ENCODE data around the gene ITGB5.

ITGB5 gene

DNA sequence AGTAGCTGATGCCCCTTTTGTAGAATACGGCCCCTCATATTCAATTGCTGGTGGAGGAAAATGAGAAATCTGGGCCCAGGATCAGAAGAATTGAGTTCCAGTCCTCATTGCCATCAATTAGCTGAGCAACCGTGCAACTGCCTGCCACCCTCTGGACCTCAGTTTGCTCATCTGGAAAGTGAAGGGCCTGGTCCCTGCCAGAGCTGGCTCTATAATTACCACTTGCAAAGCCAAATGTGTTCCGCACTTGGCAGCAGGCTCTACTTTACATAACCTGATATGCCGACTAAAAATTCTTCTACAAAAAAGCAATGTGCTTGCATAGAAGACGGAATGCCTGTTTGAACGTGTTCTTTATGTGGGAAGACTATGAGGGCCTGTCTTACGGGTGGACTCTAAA, 8.6 kb upstream of the ITGB5 start:
- no peak for DNase-seq (ENCODE audit: low read depth in 2 of 2, low spot score in 1 of 2)

DNA sequence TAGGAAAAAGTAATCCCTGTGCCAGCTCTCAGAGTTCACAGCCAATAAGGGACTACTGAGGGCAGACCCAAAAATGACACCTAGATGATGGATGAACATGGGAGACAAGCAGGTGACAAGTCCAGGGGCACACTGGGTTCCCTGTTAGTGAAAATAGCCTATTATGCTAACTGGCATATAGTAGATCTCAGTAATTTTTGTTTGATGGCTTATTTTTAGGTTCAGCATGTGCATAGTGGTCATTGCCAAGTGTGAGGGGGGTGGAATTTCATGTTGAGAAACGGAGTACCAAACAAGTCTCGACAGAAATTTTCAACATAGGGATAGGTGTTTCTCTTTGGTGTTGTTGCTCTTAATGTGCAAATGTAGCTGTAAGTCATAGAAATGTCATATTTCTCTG, 6.4 kb upstream of the ITGB5 start:
- no peak for DNase-seq (ENCODE audit: low read depth in 2 of 2, low spot score in 1 of 2)

DNA sequence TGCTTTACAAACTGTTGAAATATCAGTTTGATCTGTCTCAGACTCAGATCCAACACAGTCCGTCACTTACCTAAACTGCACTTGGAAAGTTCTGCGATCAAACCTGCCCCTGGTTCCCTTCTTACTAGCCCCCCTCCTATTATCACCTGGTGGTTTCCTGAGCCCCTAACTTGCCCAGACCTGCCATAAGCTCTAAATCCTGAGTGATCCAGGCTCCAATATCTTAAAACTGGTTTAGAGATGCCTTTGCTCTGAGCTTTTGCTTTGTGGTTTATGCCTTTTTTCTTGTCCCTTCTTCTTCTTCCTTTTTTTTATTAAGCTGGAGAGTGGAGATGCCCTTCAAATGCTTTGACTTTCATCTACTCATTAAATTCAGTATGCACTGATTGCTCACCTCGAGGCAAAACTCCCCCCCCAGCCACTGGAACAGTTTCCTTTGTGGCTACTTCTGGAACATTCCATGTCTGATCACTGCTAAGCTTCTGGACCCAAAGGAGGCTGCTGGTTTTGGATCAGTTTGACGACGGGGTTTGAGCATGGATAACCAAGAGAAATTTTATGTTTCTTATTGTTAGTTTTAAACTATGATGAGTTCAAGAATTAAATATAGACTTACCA, 3.5 kb upstream of the ITGB5 start:
- DNase-seq (ENCODE audit: low read depth in 2 of 2, low spot score in 1 of 2), result no peak

GRCh38 chr3:124888482-124889441, 1.6 kb upstream of the ITGB5 start:
- DNase-seq (ENCODE audit: low read depth in 2 of 2, low spot score in 1 of 2), result no peak

- DNase-seq (ENCODE audit: low read depth in 2 of 2, low spot score in 1 of 2), result no peak
Observed at GRCh38 chr3:124887932-124888298, 750 bp upstream of the ITGB5 start.

DNA sequence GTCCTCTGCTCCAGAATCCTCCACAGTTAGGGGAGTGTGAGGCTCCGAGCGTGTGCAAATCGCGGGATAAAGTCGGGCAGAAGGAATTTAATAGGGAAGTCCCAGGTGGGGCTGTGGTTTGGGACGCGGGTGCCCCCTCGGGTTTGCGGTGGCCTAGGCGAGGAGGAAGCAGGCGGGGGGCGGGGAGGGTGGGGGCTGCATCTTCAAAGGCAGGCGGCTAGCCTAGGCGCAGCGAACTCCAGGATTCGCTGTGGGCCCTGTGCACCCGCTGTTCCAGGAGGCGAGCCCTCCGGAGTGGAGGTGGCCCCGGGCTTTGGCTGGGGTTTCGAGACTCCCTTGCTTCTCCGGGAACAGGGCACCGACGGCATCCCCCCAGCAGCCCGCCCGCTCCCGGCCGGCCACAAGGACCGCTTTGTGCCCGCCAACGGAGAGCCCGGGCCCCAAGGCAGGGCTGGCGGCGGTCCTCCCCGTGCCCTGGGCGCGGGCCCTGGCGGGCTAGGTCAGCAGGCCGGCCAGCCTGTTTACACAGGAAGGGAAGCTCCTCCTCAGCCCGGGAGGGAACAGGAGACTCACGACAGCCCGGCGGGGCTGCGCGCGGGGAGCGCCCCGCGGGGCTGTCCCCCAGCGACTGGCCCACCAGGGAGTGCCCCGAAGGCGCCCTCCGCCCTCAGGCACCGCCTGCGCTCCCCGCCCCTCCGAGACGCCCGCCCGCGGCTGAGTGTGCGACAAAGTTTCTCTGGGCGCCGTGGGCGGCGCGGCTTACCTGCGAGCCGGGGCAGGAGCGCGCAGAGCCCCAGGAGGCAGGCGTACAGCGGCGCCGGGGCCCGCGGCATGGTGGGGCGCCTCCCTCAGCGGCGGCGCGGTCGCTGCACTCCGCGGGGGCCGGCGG, 753 bp downstream of the ITGB5 start:
- peak in 1 of 2 donors; percentile 14 for DNase-seq (ENCODE audit: low read depth in 2 of 2, low spot score in 1 of 2)

DNA sequence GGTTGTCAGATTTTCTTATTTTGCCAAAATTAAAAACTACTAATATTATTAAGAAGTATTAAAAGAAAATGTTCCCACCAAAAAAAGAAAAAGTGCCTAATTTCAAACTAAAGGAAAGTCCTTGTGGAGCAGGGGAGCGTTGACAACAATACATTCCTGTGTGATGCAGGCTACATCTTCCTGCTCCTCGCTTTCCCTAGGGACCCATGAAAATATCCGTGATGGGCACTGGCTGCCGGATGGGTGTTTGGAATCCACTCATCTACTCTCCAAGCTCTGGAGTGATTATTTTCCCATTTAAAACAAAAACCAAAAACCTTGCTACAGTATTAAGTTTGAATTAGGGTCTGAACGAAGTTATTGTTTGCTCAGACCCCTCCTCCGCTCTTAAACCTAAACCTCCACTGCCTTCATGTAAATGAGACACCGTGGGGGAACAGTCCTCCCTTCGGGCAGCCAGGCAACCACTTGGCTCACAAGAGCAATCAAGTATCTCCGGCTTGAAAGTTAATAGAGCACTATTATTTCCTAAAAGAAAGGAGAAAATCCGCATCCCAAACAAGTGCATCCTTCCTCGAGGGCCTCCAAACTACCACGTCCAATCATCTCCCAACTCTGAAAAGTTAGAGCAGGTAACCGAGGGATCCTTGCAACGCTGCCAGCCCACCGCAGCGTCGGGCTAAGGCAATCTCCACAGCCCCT, 1.5 kb downstream of the ITGB5 start:
- no peak for DNase-seq (ENCODE audit: low read depth in 2 of 2, low spot score in 1 of 2)

DNA sequence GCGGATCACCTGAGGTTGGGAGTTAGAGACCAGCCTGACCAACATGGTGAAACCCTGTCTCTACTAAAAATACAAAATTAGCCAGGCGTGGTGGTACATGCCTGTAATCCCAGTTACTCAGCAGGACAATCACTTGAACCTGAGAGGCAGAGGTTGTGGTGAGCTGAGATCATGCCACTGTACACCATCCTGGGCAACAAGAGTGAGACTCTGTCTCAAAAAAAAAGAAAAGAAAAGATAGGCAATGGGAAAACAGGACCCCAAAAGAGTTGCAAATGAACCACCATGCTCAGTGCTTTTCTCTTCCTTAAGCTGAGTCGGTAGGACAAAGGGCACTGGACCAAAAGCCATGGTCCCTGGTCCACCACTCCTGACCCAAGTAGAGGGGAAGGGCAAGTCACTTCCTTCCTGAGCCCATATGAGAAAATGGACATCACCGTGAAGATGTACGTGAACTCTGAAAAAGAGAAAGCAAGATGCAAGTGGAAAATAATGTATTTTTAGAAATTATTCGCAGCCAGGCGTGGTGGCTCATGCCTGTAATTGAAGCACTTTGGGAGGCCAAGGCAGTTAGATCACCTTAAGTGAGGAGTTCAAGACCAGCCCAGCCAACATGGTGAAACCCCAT, 2.6 kb downstream of the ITGB5 start:
- no peak for DNase-seq (ENCODE audit: low read depth in 2 of 2, low spot score in 1 of 2)

DNA sequence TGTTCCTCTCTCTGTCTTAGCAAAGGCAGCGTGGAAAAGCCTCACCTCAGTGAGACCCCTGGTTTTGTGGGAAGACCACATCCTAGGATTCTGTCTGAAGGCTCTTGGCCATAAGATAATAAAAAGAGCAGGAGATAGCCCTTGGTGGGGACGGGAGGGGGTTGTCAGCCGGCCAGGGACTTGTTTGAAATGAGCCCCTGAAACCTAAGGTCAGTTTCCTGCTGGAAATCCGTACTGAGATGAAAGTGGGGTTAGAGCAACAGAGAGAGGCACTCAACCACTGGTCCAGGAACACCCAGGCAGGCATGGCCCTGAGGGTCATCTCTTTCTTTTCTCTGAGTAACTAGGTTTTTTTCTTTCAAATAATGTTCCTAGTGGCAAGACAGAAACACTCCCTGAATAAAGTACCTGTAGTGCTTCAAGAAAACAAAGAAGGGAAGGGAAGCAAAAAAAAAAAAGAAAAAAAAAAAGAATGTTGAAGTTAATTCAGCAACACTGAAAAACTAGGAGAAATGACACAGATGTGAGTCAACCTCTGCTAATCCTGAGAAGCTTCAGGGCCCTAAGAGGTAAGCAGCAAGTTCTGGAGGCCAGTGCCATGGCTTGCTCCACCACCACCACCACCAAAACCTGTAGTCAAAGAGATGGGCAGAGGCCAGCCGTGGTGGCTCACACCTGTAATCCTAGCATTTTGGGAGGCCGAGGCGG, 3.2 kb downstream of the ITGB5 start:
- DNase-seq (ENCODE audit: low read depth in 2 of 2, low spot score in 1 of 2), result no peak

- DNase-seq (ENCODE audit: low read depth in 2 of 2, low spot score in 1 of 2), result no peak
Observed at GRCh38 chr3:124882816-124883747, 4.1 kb downstream of the ITGB5 start.

- DNase-seq (ENCODE audit: low read depth in 2 of 2, low spot score in 1 of 2), result no peak
Observed at GRCh38 chr3:124881976-124882697, 5.0 kb downstream of the ITGB5 start.

DNA sequence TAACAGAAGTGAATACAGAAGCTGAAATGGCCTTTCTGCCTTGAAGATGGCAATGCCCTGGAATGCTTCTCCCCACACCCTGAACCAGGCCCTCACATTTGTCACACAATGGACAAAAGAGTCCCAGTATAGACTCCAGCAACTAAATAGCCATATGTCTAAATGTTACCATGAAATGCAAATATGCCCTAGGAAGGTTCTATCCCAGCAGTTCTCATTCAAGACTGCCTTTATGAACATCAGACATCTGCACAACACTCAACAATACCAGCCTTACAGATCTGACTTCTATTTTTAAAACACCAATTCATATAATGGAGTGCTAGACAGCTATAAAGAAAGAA, 7.9 kb downstream of the ITGB5 start:
- DNase-seq (ENCODE audit: low read depth in 2 of 2, low spot score in 1 of 2), result no peak

DNA sequence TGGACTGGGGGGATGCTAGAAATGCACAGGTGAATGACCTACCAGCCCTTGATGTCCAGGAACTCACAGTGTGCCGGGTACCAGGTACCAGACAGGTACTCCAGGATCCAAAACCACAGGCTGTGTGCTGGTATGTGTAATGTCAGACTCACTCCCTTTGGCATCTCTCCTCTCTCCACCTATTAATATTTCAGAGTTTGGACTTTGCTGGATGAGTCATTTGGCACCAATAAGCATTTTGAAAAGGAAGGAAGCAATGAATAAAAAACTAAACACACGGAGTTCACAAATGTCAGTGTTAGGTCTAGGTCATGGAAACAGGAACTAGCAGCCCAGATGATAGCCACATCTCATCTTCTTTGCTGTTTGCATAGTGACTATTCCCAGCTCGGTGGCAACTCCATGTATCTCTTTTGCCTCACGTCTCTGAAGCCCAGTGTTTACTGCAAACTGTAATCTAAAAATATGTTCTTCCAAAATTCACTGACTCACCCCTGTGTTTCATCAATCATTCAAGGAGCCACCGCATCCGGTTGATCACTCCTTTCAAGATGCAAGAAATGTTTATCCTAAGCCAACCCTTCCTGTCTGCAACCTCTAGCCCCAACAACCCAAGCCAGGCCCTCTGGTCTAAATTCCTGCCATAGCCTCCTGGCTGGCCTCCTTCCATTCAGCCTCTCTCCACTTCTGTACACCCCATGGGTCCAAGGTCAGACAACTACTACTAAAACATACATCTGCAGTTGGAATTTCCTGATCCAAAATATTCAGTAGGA, 8.4 kb downstream of the ITGB5 start:
- DNase-seq (ENCODE audit: low read depth in 2 of 2, low spot score in 1 of 2), result no peak

- no peak for DNase-seq (ENCODE audit: low read depth in 2 of 2, low spot score in 1 of 2)
Observed at GRCh38 chr3:124877674-124878073, 9.5 kb downstream of the ITGB5 start.

GRCh38 chr3:124876401-124876878, 10.7 kb downstream of the ITGB5 start:
- DNase-seq (ENCODE audit: low read depth in 2 of 2, low spot score in 1 of 2), result no peak

- DNase-seq (ENCODE audit: low read depth in 2 of 2, low spot score in 1 of 2), result no peak
Observed at GRCh38 chr3:124873226-124873625, 13.9 kb downstream of the ITGB5 start.

DNA sequence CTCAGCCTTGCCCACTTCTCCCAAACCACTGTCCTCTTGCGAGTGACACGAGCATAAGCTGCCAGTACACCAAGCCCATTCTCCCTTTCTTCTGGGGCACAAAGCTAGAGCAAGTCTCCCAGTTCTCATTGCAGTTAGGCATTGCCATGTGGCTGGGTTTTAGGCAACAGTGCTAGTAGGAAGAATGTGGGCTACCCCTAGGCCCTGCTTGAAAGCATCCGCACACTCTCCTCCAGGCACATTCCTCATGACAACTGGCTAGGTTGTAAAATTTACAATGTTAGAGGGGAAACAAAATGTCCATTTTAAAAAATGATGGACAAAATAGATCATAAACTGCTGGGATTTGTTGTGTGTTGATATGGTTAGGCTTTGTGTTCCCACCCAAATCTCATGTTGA, 19.7 kb downstream of the ITGB5 start:
- DNase-seq (ENCODE audit: low read depth in 2 of 2, low spot score in 1 of 2), result no peak

All from stimulated activated CD8-positive, alpha-beta memory T cell treated with anti-CD3 and anti-CD28 coated beads, Interleukin-4, amount 100 ng/mL, for 4 hours (primary cell).